ENCODE measurements around the gene EIF4G3. TPM values are rescaled to one million over a fixed set of nuclear protein-coding genes. Genes with fewer than 3 reads are reported as not detected.

Gene EIF4G3
- total and polyA plus RNA-seq, 7 donors = 11.3 to 58.1 (median 39.5) TPM

DNA sequence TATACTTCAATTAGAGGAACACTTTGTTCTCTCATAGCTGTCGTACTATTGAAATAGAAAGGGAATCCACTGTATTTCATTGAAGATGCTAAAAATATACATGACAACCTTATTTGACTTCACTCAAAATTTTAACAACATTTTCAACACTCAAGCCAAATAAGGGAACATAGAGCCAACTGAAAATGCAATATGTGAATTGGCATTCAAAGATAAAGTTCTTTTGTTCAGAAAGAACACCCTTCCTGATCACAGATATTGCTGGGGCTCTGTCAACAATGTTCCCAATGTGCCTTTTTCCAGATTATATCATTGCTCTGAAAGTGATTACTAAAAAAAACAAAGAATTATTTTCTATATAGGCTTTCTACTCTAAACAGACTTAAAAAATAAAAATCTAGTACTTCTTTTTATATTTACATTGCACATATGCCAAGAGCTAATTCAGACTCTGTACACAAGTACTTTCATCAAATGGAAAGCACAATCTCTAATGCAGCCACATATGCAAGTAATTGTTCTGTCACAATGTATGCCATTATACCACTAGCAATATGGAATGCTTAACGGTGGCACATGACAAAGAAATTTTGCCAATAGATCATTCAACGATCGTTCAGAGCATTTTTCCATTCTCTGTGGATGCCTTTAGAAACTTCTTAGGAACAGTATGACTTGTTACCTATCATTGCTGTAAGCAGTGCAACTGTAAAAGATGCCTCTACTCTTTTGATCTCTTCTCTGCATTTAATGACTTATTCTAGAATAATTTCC, 171.0 kb downstream of the EIF4G3 start:
- Histone ChIP-seq H3K4me1 (peaks cover 32% of the 10 kb centered on the region), H3K4me3 (no peak overlapping the region), H3K36me3 (ENCODE audit: insufficient read depth in 1 of 2, low read depth in 1 of 2) (peaks cover 0 to 3% of the 10 kb centered on the region in 2 donors), H3K27me3 (ENCODE audit: insufficient read depth in 3 of 3, low read length in 2 of 3) (no peaks in the 10 kb centered on the region), H3K27ac (peak overlapping the region; percentile 47), H3K9me3 (no peaks in the 10 kb centered on the region)
- ATAC-seq (peak in 1 of 4 donors; percentile 46), DNase-seq (no peak)
- TF ChIP-seq, protein P1, sequence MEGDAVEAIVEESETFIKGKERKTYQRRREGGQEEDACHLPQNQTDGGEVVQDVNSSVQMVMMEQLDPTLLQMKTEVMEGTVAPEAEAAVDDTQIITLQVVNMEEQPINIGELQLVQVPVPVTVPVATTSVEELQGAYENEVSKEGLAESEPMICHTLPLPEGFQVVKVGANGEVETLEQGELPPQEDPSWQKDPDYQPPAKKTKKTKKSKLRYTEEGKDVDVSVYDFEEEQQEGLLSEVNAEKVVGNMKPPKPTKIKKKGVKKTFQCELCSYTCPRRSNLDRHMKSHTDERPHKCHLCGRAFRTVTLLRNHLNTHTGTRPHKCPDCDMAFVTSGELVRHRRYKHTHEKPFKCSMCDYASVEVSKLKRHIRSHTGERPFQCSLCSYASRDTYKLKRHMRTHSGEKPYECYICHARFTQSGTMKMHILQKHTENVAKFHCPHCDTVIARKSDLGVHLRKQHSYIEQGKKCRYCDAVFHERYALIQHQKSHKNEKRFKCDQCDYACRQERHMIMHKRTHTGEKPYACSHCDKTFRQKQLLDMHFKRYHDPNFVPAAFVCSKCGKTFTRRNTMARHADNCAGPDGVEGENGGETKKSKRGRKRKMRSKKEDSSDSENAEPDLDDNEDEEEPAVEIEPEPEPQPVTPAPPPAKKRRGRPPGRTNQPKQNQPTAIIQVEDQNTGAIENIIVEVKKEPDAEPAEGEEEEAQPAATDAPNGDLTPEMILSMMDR (IDR thresholded peaks at IDR 0.05) = no peak
- WGBS, 3 donors = 48 to 70% (median 57%) methylated on average over 4 of the region's 4 CpGs
- intact Hi-C loops (cut with DNase I) = no loop called here

- H3K36me3 ChIP-seq (ENCODE audit: insufficient read depth in 1 of 2, low read depth in 1 of 2) = peaks cover 0 to 3% of the 10 kb centered on the region in 2 donors
- H3K9me3 ChIP-seq = no peaks in the 10 kb centered on the region
- H3K4me3 ChIP-seq = no peak overlapping the region
- peaks cover 46% of the 10 kb centered on the region for H3K4me1 ChIP-seq
- TF ChIP-seq, protein P1 (IDR thresholded peaks at IDR 0.05) = no peak
- DNase-seq (no peak), ATAC-seq (no peak)
- intact Hi-C loops (cut with DNase I) = loop anchor here in 1 of 2 donors (2.0 kb wide), 1 partner anchor 17 kb away; no protein-coding TSS in a partner anchor
- 95 to 99% (median 96%) methylated on average over 3 of the region's 3 CpGs for WGBS, 3 donors
- no peaks in the 10 kb centered on the region for H3K27me3 ChIP-seq (ENCODE audit: insufficient read depth in 3 of 3, low read length in 2 of 3)
- no peak overlapping the region for H3K27ac ChIP-seq
Measured at GRCh38 chr1:21003281-21004045, 173.2 kb downstream of the EIF4G3 start.

- peaks cover 0 to 3% of the 10 kb centered on the region in 2 donors for H3K36me3 ChIP-seq (ENCODE audit: insufficient read depth in 1 of 2, low read depth in 1 of 2)
- ATAC-seq (peak in 2 of 4 donors; percentile 42 to 54), DNase-seq (no peak)
- H3K4me1 ChIP-seq = peaks cover 54% of the 10 kb centered on the region
- intact Hi-C loops (cut with DNase I) = no loop called here
- no peaks in the 10 kb centered on the region for H3K27me3 ChIP-seq (ENCODE audit: insufficient read depth in 3 of 3, low read length in 2 of 3)
- no peaks in the 10 kb centered on the region for H3K9me3 ChIP-seq
- WGBS, 3 donors = 39 to 61% (median 45%) methylated on average over 2 of the region's 2 CpGs
- TF ChIP-seq, protein P1 (IDR thresholded peaks at IDR 0.05) = no peak
- no peak overlapping the region for H3K4me3 ChIP-seq
- peak overlapping the region; percentile 51 for H3K27ac ChIP-seq
Measured at GRCh38 chr1:21001042-21001441, 175.7 kb downstream of the EIF4G3 start.

DNA sequence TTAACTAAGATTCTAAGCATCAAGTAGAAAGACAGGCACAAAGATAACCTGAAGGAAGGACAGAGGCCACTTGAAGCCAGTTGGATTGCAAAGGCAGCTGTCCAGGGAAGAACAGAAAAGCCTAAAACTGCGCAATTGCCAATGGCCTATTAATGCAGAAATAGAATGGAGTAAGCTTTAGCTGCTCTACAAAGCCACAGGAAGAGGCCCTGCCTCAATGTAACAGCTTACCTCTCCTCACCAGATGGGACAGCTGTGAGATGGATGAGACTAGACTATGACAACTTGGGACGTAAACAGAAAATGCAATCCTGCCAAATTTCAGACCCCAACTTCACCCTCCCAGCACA, 176.5 kb downstream of the EIF4G3 start:
- TF ChIP-seq, protein P1 (IDR thresholded peaks at IDR 0.05) = no peak
- no peaks in the 10 kb centered on the region for H3K27me3 ChIP-seq (ENCODE audit: insufficient read depth in 3 of 3, low read length in 2 of 3)
- WGBS, 3 donors = 50 to 83% (median 63%) methylated on average over 2 of the region's 2 CpGs
- DNase-seq (no peak), ATAC-seq (peak in 2 of 4 donors; percentile 69 to 76)
- peak overlapping the region; percentile 51 for H3K27ac ChIP-seq
- H3K4me3 ChIP-seq = no peak overlapping the region
- H3K36me3 ChIP-seq (ENCODE audit: insufficient read depth in 1 of 2, low read depth in 1 of 2) = peaks cover 0 to 3% of the 10 kb centered on the region in 2 donors
- H3K9me3 ChIP-seq = no peaks in the 10 kb centered on the region
- H3K4me1 ChIP-seq = peaks cover 46% of the 10 kb centered on the region
- intact Hi-C loops (cut with DNase I) = no loop called here
